Ovary (tissue), 9 donors: ENCODE measurements around the gene IMP3. TPM values are rescaled to one million over a fixed set of nuclear protein-coding genes. Genes with fewer than 3 reads are reported as not detected.

ENCODE experiments used
- DNase-seq, 5 donors: peaks; one replicate each; pipeline ENCODE4 v3.0.0-alpha.2; 2019 to 2020
- H3K27ac ChIP-seq, 2 donors: fragments of 200-600 bp; one replicate each; pipeline versions ENCODE4 v1.5.1 to v1.8.0; 2019 to 2022
- H3K27me3 ChIP-seq: fragments of 200-600 bp; one replicate; pipeline ENCODE4 v1.8.0; 2022
- H3K36me3 ChIP-seq: fragments of 200-600 bp; sonication (generic); one replicate; pipeline ENCODE4 v1.5.1; 2019
- H3K4me1 ChIP-seq: one replicate; pipeline ENCODE4 v1.8.1; 2013; ENCODE audit warnings: mild to moderate bottlenecking, moderate library complexity; ENCODE audit not compliant: insufficient read depth
- H3K4me3 ChIP-seq: fragments of 200-600 bp; sonication (generic); one replicate; pipeline ENCODE4 v1.5.1; 2017
- H3K9me3 ChIP-seq, 2 donors: fragments of 200-600 bp in 1 of 2; sonication (generic) in 1 of 2; one replicate each; pipeline versions ENCODE4 v1.5.1 to v1.8.1; 2013 to 2019; ENCODE audit warnings: mild to moderate bottlenecking in 1 of 2, moderate library complexity in 1 of 2
- CTCF ChIP-seq, 3 donors: fragments of 450-650 bp in 2 of 3; fragments of 200-600 bp in 1 of 3; IDR thresholded peaks; one replicate each; pipeline versions ENCODE4 v1.5.1 to v1.8.0; 2016 to 2022; ENCODE audit warnings: antibody characterized with exemption in 3 of 3, mild to moderate bottlenecking in 1 of 3
- EP300 ChIP-seq: sonication (generic); formaldehyde crosslinking; IDR thresholded peaks from one replicate; pipeline ENCODE4 v1.6.1; 2017; ENCODE audit warnings: antibody characterized with exemption
- POLR2A ChIP-seq: fragments of 450-650 bp; IDR thresholded peaks from one replicate; pipeline ENCODE4 v1.6.1; 2017; ENCODE audit warnings: antibody characterized with exemption, mild to moderate bottlenecking, moderate library complexity
- WGBS, 3 donors: extraction: QIAGEN DNeasy Blood & Tissue Kit in 1 of 3; methylation state at CpG; one replicate each; pipeline versions ENCODE4 v1.1.5 to v1.1.7; 2013 to 2017; 5-methylcytosine and 5-hydroxymethylcytosine counted together
- intact Hi-C, 4 donors: fragments of 100-400 bp; cut with DNase I; formaldehyde crosslinking; loops; one replicate each; pipeline versions ENCODE4 v1.11.0 to v1.15.1; 2022 to 2023
- polyA plus RNA-seq, 2 donors: library from polyadenylated mRNA; stranded (reverse); fragments of 200-250 nt in 1 of 2; fragments of 350-450 nt in 1 of 2; fragmentation: Illumina TruSeq in 1 of 2; extraction: RNeasy Lipid Tissue Mini Kit (QIAGEN cat#74804) in 1 of 2; gene quantifications; one replicate each; pipeline ENCODE4 v1.2.3, GENCODE V29; 2013 to 2014
- total RNA-seq, 7 donors: library from RNA; depleted of rRNA in 2 of 7; stranded (reverse); fragments of >200 nt in 2 of 7; fragmentation: NEBNext Ultra II Directional in 3 of 7; extraction: Animal tissue kit (Norgen Biotek cat#: 25700) in 3 of 7; gene quantifications; one replicate each; pipeline versions ENCODE4 v1.1.0 to v1.2.4, GENCODE V29; 2016 to 2023
- donor health status: DM: no; HTN: no; CAD: no; lungs with moderate emphysema.
- donor health status: DM: no; HTN: no; CAD: no.
- donor health status: Bipolar disorder and iron deficiency.
- donor health status: DM: yes; HTN: yes; CAD: no.
- donor health status: DM: no; HTN: no; CAD: no.
- donor health status: DM: yes; HTN: yes; CAD: no.

Gene IMP3
- total and polyA plus RNA-seq, 9 donors, result 45.1 to 106 (median 51.6) TPM

- no peak for DNase-seq
- Histone ChIP-seq H3K4me3 (peak overlapping the region; percentile 81), H3K4me1 (peaks cover 27% of the 10 kb centered on the region), H3K36me3 (no peaks in the 10 kb centered on the region), H3K27me3 (no peaks in the 10 kb centered on the region), H3K9me3 (no peaks in the 10 kb centered on the region), H3K27ac (peak overlapping the region; percentile 80 to 96)
- 34 to 39% (median 36%) methylated on average over 5 of the region's 5 CpGs for WGBS, 3 donors
- TF ChIP-seq CTCF (IDR thresholded peaks at IDR 0.05) (no peak), POLR2A (no peak), EP300 (no peak)
- intact Hi-C loops, result loop anchor here in 2 of 4 donors (5.0 to 10.0 kb wide), 2 partner anchors 36 to 192 kb away; partner anchors contain the start of gene SIN3A (in 1 of the 2)
Measured at GRCh38 chr15:75646112-75646943, 6.3 kb upstream of the IMP3 start.

- Histone ChIP-seq H3K4me1 (peaks cover 11% of the 10 kb centered on the region), H3K27ac (no peak overlapping the region), H3K27me3 (no peaks in the 10 kb centered on the region), H3K9me3 (no peaks in the 10 kb centered on the region), H3K36me3 (no peaks in the 10 kb centered on the region), H3K4me3 (no peak overlapping the region)
- WGBS, 3 donors, result 78 to 82% (median 82%) methylated on average over 2 of the region's 2 CpGs
- intact Hi-C loops, result loop anchor here in 1 of 4 donors (10.0 kb wide), 1 partner anchor 190 kb away; the partner anchor contains the start of gene SIN3A
- no peak for DNase-seq
- no peak for TF ChIP-seq POLR2A
Measured at GRCh38 chr15:75644376-75644775, 4.4 kb upstream of the IMP3 start.

- H3K4me3 ChIP-seq, result no peak overlapping the region
- H3K9me3 ChIP-seq, result no peaks in the 10 kb centered on the region
- H3K27me3 ChIP-seq, result no peaks in the 10 kb centered on the region
- intact Hi-C loops, result loop anchor here in 1 of 4 donors (10.0 kb wide), 1 partner anchor 187 kb away; the partner anchor contains the start of gene SIN3A
- no peak for TF ChIP-seq CTCF (IDR thresholded peaks at IDR 0.05)
- no peak for TF ChIP-seq EP300
- TF ChIP-seq POLR2A, result no peak
- H3K36me3 ChIP-seq, result no peaks in the 10 kb centered on the region
- no peak for DNase-seq
- H3K27ac ChIP-seq, result no peak overlapping the region
- WGBS, 3 donors, result 64 to 80% (median 66%) methylated on average over 5 of the region's 5 CpGs
- peaks cover 6% of the 10 kb centered on the region for H3K4me1 ChIP-seq
Measured at GRCh38 chr15:75641603-75642002, 1.6 kb upstream of the IMP3 start.

GRCh38 chr15:75641179-75641503 lies 1.1 kb upstream of the IMP3 start:
- Histone ChIP-seq H3K36me3 (no peaks in the 10 kb centered on the region), H3K4me1 (peaks cover 4% of the 10 kb centered on the region), H3K27ac (no peak overlapping the region), H3K9me3 (no peaks in the 10 kb centered on the region), H3K27me3 (no peaks in the 10 kb centered on the region), H3K4me3 (no peak overlapping the region)
- TF ChIP-seq CTCF (IDR thresholded peaks at IDR 0.05) (no peak), POLR2A (no peak), EP300 (no peak)
- intact Hi-C loops, result loop anchor here in 1 of 4 donors (10.0 kb wide), 1 partner anchor 186 kb away; the partner anchor contains the start of gene SIN3A
- no peak for DNase-seq
- WGBS, 3 donors, result 63 to 70% (median 66%) methylated on average over 4 of the region's 4 CpGs
